HTERT RPE-1 (cell line): Measurements from ENCODE around the gene MAN2A1.
"Not testable (repeated sequence)": the region's sequence is repeated elsewhere in the genome, so short reads cannot be mapped to it uniquely, and the experiment has no call there.

Experiments
- in situ Hi-C: fragments of 300-500 bp; cut with MboI; formaldehyde crosslinking; loops from 4 replicates; pipeline ENCODE4 v1.14.3; 2020; ENCODE audit warnings: low sequenced_read_pairs

Gene MAN2A1

DNA sequence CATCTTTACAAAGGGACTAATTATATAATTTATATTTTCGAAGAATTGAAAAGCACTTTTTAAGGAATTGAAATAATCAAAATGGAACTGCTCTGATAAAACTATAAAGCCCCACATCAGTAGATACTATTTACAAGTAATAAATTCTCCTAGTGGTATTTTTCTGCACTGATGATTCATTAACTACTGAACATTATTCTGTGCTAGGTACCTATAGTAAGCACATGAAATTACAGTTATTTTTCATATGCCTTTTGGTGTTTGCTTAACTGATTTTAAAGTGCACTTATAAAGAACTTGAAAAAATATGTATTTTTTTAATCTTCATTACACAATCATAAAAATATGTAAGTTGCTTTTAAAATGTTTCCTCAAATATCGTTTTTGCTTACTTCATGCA, 123.0 kb downstream of the MAN2A1 start:
- in situ Hi-C loops: no loop called here

DNA sequence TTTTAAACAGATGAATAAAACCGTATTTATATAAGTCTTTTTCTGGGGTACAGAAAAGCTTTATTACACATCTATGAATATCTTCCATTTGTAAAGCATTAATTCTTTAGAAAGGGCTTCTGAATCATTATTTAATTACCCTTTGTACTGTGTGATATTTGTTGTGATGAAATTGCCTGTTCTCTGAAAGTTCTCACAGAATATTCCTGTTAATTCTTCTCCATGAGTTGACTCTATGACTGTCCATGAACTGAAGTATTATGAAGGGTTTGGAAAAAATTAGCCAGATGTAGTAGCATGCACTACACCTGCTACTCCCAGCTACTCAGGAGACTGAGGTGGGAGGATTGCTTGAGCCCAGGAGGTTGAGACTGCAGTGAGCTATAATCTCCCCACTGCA, 127.0 kb downstream of the MAN2A1 start:
- in situ Hi-C loops: no loop called here

DNA sequence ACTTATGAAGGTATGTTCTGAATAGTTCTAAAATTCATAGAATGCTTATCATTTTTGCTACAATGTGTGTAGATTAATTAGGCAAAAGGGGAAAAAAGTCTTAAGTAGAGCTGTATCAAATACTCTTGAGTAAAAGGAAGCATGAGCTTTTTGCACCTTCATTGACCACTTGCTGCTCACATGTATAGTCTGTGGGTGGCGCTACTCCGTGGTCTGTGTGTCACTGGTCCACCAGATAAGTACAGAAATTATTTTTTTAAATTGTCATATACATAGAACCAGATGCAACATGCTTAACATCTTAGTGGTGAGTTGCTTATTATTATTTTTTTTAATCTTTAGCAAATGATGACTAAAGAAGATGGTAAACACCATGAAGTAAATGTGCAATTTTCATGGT, 130.2 kb downstream of the MAN2A1 start:
- in situ Hi-C loops: no loop called here

DNA sequence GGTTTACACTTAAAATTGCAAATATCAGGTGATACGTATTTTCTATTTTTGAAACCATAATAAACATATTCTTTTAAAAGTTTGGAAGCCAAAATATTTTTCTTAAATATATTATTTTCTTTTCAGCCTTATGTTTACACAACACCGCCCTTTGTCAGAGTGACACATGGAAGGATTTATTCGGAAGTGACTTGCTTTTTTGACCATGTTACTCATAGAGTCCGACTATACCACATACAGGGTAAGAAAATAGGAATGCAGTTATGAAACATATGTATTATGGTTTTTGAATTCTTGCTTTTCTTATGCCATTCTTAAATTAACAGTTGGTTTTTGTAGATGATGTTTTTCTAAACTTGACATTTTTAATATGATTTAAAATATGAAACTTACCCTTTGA, 133.9 kb downstream of the MAN2A1 start:
- in situ Hi-C loops: no loop called here

DNA sequence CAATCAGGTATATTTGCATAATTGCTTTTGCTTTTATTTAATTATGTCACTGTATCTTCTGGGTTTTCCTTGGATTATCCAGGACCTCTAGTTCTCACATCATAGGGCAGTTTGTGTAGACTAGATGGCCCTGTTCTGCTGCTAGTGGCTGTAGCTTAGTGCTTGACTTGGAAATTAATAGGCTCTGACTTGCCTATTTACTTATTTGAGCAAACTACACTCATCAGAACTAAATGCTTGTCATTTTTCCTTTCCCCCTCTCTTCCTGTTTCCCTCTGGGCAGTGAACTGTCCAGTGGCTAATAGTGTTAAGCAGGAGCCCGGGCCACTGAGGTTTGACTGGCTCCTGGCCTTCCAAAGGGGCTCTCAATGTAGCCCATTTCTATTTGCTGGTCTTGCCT, 135.7 kb downstream of the MAN2A1 start:
- in situ Hi-C loops: no loop called here

DNA sequence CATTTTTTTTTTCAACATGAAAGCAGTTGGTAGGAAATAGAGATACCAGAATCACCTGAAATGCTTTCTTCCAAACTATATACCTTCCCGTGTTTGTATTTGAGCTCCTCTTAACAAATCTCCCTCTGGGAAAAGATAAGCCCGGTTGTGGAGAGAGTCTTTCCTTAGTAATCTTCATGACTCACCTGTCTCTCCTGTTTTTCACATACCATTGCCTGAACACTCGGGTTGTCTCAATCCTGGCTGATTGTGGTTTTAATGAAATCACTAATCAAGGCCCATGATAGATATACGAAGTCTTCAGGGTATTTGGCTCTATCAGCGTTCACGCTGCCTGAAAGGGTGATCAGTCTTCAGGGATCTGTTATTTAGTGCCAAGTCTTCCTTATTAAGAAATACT, 136.7 kb downstream of the MAN2A1 start:
- in situ Hi-C loops: no loop called here

DNA sequence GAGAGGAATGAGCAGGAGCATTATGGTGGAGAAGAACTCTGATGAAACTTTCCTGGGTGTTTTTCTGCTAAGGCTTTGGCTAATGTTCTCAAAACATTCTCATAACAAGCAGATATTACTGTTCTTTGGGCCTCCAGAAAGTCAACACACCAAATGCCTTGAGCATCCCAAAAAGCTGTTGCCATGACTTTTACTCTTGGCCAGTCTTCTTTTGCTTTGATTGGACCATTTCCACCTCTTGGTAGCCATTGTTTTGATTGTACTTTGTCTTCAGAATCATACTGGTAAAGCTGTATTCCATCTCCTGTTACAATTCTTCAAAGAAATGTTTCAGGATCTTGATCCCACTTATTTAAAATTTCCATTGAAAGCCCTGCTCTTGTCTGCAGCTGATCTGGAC, 139.6 kb downstream of the MAN2A1 start:
- in situ Hi-C loops: no loop called here

DNA sequence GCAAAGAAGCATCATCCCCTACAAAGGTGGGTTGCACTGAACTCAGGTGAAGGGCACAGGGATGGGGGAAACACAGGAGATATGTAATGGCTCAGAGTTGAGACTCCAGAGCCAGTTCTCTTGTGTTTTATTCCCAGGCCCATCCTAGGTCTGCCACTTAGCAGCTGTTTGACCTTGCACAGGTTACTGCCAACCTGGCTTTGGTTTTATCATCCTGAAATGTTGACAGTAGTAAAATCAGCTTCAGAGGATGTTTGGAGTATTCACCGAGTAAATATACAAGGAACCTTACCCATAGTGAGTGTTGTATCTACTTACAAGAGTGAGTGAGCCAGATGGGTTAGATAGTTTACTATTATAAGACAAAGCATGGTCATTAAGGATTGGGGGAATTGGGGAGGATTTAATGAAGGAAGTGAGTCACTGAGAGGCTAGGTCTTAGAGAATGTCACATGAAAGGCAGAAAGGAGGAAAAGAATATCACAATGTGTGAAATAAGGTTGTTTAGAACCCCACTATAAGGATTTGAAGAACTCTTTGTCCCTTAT, 141.3 kb downstream of the MAN2A1 start:
- in situ Hi-C loops: no loop called here

DNA sequence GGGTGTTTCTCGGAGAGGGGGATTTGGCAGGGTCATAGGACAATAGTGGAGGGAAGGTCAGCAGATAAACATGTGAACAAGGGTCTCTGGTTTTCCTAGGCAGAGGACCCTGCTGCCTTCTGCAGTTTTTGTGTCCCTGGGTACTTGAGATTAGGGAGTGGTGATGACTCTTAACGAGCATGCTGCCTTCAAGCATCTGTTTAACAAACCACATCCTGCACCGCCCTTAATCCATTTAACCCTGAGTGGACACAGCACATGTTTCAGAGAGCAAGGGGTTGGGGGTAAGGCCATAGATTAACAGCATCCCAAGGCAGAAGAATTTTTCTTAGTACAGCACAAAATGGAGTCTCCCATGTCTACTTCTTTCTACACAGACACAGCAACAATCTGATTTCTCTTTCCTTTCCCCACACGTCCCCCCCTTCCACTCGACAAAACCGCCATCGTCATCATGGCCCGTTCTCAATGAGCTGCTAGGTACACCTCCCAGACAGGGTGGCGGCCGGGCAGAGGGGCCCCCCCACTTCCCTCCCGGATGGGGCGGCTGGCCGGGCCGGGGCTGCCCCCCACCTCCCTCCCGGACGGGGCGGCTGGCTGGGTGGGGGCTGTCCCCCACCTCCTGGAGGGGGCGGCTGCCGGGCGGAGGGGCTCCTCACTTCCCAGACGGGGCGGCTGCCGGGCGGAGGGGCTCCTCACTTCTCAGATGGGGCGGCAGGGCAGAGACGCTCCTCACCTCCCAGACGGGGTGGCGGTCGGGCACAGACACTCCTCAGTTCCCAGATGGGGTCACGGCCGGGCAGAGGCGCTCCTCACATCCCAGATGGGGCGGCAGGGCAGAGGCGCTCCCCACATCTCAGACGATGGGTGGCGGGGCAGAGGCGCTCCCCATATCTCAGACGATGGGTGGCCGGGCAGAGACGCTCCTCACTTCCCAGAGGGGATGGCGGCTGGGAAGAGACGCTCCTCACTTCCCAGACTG, 142.8 kb downstream of the MAN2A1 start:
- in situ Hi-C loops: not testable (repeated sequence)

DNA sequence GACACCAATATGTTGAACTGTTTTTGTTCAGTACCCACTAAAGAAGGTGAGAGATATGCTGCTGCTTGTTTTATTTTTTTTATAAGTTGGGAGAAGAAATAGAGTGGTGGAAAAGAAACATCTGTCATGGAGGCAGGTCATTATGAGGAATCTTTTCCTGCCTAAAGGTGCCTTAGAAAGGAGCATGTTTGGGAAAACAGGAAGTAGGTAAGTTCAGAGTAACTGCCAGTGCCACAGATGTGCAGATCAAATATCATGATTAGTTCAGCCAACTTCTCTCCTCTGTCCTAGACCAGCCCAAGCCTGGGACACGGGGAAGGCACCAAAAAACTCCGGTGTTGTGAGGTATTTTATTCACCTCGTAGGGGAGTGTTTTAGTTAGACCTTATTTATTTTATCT, 144.2 kb downstream of the MAN2A1 start:
- in situ Hi-C loops: no loop called here

DNA sequence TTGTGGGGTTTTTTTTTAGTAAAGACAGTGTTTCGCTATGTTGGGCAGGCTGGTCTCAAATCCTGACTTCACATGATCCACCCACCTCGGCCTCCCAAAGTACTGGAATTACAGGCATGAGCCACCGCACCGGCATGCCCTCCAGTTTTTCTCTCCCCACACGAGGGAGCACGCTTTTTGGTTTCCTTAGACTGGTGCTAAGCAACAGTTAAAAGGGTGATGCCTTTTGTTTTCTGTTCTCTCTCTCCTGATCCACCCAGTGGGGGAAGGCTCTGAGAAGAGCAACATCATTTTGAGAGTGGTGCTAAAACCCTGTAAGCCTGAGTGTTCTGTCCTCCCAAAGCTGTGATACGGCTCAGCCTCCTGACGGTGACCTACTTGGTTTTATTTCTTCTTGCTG, 146.6 kb downstream of the MAN2A1 start:
- in situ Hi-C loops: no loop called here

DNA sequence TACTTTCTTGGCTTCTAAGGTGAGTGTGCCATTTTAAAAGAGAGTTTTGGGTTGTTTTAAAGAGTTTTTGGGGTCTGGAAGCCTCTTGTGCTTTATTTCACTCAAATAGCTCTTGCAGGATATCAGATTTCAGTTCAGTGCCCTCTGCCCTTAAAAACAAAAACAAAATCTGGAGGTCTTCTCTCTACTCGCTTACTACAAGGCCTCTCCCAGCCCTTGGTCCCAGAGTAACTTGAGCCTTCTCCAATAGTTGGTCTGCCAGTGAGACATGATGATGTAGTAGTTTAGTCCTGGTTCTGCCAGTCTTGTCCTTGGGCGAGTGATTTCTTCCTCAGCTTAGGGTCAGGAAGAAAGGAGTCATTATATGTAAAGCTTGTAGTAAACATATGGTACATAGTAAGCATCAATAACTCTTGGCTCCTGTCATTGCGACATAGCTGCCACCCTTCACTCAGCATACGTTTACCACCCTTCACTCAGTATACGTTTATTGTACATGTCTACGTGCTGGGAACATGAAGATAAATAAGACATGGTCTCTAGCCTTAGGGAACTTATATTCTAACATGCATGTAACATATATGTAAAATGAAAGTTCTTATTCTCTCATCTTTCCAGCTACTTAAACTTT, 147.6 kb downstream of the MAN2A1 start:
- in situ Hi-C loops: no loop called here

DNA sequence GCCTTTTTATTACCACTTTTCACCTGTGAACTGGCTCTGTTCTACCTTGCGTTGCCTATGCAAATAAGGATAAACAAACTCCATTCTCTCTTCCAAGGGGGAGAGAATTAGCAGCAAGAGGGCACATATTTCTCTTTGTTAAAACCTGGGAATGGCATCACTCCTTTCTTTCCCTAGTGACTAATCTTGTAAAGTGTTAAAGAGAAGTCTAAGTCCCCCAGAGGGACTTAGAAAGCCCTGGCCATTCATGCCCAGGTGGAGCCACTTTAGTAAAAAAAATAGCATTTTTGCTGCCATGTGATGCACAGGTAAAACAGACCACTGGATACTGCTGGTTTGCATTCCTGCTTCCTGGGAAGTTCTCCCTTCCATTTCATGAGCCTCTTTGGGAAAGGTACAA, 148.4 kb downstream of the MAN2A1 start:
- in situ Hi-C loops: no loop called here

DNA sequence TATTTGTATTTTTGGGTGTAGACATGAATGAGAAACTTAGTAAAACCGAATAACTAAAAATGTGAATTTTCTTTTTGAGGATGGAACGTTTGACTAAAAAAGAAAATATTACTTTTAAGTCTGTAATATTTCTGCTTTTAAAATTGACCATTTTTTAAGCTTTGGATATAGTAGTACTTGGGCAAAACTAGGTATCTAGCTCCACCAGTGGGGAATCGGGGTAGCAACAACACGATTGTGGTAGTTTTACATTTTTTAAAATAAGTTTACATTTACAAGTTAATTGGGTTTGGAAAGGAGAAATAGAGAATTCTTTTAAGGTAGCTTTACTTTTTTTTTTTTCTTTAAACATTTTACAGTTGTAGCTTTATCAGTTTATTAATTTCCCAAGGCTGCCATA, 154.4 kb downstream of the MAN2A1 start:
- in situ Hi-C loops: no loop called here

DNA sequence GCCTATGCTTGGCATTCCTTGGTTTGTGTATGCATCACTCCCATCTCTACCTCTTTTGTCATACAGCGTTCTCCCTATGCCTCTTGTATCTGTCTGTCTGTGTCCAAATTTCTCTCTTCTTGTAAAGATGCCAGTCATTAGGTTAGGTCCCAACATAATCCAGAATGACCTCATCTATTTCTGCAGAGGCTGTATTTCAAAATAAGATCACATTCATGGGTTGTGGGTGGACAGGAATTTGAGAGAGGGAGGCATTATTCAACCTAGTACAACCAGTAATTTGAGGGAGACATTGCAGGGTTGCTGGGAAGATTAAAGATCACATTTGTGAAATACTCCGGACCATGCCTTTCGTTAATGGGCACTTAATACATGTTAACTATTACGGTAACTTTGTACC, 155.0 kb downstream of the MAN2A1 start:
- in situ Hi-C loops: no loop called here

DNA sequence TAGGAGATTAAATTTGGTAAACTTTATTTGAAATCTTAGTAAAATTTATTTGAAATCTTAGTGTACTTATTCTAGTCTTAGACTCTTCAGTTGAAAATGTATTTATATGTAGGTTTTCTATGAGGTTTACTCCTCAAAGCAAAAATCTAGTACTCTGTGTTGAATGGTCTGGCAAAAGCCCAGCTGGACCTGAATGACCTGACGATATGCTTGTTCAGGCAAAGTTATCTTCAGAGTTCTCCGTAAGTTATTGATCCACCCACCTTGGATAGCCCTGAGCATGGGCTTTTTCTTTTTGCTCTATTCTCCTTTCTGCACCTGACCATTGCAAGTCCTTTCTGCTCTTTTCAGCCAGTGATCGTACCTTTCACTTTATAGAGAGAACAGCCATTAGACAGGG, 158.4 kb downstream of the MAN2A1 start:
- in situ Hi-C loops: no loop called here

DNA sequence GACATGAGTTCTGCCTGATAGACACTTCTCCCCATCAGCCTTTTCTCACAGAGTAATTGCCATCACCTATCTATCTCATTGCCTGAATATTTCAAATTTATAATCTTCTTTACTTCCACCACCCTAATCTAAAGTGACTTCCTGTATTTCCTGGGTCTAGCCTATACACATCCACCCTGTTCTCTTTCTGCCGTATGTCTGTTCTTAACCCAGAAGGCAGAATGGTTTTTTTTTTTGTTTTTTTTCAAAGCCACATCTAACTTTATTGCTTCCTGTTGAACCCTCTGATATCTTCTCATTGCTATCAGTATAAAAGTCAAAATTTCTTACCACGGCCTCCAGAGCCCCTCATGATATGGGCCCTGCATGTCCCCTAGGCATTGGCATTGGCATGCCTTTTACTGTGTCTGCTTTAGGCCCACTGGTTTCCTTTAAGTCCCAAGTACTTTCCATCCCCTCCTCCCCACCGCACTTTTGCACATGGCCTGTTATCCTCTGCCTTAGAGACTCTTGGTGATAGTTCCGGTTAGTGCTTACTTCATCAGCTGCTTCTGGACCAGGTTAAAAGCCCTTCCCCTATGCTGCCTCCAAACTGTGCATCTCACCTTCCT, 159.9 kb downstream of the MAN2A1 start:
- in situ Hi-C loops: no loop called here

DNA sequence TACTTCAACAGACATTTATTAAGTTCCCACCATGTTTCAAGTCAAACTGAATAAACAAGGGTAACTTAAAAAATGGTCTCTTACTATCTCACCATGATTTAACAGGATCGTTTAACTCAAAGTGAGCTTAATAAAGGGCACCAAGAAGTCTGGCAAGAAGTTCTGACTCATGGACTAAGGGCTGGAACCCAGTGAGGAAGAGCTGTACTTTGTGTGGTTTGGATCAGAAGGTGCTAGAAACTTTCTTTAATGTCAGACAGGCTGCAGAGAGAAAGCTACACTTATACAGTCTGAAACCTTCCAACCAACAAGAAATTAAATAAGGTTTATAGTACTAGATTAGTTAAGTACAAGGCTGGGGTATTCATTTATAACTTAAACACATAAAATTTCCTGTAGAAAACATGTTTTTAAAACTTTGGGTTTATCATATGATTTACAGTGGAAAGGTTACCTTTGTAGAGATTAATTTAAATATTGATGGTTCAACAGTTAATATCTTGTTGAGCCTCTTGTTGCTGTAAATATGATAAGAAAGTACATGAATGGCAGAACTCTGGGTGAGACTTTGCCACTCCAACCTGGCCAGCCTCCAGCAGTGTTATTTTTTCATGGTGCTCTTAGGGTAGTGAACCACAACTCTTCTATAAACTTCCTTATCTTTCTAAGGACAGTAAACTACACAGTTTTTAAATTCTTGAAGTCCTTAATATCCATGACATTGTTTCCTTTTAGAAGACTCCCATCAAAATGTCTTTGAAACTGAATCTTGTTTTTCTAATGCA, 162.8 kb downstream of the MAN2A1 start:
- in situ Hi-C loops: no loop called here

DNA sequence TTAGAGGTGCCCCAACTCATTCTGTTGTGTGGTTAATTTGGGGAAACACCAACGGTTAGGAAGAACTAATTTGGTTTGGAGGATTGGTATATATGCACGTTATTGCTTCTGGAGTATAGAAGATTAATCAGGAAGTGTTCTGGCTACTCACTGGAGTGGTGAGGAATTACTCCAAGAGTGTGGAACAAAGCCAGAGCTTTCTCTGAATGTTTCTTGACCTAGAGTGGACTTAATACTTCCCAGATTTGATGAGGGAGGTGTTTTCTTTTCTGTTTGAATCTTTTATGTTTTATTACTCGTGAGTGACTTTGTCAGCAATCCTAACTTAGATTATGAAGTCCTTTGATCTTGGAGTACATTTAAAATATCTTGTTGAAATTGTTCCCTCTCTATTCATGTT, 163.7 kb downstream of the MAN2A1 start:
- in situ Hi-C loops: no loop called here

DNA sequence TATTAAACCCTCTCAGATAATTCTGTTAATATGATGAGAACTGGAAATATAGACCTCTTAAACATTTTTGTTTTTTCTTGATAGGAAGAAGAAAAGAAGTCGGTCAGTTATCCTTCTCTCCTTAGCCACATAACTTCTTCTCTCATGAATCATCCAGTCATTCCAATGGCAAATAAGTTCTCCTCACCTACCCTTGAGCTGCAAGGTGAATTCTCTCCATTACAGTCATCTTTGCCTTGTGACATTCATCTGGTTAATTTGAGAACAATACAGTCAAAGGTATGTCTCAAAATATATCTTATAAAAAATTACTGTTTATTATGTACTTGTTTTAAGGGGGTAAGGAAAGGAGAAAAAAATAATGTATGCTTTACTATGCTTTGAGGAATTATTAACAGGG, 165.3 kb downstream of the MAN2A1 start:
- in situ Hi-C loops: no loop called here
